GM18870 (cell line): ENCODE data around the gene ARMC2.

Experiments used
- ATAC-seq: cut with Tn5 transposase; IDR thresholded peaks from one replicate; pipeline ENCODE4 v1.9.1; 2021; ENCODE audit warnings: moderate library complexity; ENCODE audit not compliant: unreplicated experiment

ARMC2 gene

DNA sequence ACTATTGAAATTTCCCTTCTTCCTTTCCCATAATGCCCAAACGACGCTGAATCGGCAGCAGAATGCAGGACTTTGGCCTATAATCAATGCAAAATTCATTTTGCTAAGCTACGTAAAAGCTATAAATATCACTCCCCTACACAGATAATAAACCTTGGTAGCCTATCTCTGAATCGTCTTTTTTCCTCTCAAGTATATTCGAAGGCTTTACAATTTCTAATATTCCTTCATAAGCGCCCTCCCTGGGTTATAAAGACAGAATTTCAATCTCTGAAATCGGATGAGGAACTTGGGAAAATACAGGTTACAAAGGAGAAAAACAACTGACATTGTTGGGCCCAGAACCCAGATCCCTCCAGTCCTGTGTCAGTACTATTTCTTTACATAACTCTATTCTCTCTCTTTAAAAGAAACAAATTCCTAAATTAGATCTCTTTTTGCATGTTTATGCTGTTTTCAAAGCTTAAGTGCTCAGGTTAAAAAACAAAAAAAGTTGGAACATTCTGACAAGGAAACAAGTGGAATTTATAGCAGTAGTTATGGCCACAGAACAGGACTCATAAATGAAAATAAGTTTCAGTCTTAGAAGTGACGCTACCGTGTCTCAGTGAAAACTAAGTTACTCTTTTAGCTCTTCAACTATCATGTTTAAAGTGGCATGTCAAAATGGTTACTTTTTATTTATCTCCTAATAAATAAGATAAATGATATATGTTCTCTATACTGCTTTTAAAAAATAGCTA lies 161.9 kb downstream of the ARMC2 start:
- ATAC-seq = no peak

- no peak for ATAC-seq
These were observed 162.5 kb downstream of the ARMC2 start for GRCh38 chr6:109010705-109011102.

DNA sequence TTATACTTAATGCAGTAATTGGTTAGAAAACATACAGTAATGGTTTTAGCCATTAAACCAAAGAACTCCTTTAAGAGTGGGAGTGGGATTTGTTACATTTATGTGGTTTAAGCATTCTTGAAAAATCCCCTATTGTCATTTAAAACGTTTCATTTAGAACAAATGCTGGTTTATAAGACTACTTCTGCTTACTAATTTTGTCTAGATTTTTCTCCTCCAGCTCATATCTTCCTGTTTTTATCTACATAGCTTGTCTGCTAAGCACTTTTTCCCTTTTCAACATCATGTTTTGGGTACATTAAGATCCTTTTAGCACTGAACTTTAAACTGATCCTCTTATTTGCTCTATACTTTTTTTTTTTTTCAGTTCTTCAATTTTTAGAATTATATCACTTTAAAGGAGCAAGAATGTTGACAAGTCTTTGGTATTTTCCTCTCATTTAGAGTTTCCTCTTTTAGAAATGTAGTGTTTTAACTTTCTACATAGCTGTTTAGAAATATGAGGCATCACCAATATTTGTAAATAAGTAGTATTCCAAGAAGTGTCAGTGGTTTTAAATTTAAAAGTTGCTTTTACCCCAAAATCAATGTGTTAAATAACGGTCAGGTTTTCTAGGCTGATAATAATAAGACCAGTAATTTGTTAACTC lies 165.6 kb downstream of the ARMC2 start:
- ATAC-seq = no peak

DNA sequence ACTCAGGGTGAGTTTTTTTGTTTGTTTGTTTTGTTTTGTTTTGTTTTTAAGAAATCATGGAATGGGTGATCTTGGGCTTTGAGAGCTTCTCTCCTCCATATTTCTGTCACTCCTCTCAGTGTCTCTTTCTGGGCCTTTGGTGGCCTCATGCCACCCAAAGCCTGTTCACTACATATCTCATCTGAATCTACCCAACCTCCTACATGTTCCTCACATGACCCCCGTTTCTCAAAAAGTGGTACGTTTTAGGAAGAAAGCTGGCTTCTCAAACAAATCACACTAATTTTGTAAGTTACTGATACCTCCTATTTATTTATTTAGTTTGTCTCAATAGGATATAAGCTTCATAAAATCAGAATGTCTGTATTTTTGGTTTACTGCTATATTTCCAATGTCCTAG lies 166.4 kb downstream of the ARMC2 start:
- ATAC-seq = no peak

DNA sequence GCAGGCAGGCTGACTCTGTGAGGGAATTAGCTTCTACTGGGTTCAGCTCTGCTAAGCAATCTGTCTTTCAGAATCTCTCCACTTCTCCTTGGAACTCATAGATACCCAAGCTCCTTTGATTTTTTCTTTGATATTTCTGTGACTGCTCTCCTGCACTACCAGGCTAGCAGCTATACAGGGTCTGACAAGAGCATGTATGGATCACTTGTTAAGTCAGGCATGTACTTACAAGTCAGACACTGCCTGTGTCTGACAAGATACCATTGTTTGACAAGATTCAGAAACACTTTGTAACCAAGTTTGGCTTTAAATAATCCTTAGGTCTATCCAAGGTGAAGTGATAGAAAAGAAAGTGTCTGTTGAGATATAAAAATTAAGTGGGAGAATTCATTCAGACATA lies 167.0 kb downstream of the ARMC2 start:
- ATAC-seq = no peak

- ATAC-seq = no peak
These were observed 171.7 kb downstream of the ARMC2 start for GRCh38 chr6:109019911-109020310.

- no peak for ATAC-seq
These were observed 173.6 kb downstream of the ARMC2 start for GRCh38 chr6:109021870-109022269.

GRCh38 chr6:109023356-109023925 lies 175.2 kb downstream of the ARMC2 start:
- ATAC-seq = no peak
